HG03060 (cell line): Measurements from ENCODE around the gene TOX3.

Source experiments
- ATAC-seq: cut with Tn5 transposase; IDR thresholded peaks from one replicate; pipeline ENCODE4 v1.9.1; 2021; ENCODE audit warnings: low read depth, moderate number of reproducible peaks; ENCODE audit not compliant: unreplicated experiment

Gene TOX3

DNA sequence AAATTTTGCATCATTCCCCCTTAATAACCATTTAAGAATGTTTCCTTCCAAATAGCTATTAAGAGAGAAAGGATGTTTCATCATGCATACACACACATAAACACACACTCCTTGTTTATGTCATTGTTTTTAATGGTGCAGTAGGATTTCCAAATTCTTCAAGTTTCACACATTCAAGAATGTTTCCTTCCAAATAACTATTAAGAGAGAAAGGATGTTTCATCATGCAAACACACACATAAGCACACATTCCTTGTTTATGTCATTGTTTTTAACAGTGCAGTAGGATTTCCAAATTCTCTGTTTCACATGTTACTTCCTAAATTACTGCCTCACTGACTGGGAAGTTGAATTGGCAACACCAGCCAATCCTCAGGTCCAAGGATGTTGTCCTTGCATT, 7.8 kb downstream of the TOX3 start:
- no peak for ATAC-seq

DNA sequence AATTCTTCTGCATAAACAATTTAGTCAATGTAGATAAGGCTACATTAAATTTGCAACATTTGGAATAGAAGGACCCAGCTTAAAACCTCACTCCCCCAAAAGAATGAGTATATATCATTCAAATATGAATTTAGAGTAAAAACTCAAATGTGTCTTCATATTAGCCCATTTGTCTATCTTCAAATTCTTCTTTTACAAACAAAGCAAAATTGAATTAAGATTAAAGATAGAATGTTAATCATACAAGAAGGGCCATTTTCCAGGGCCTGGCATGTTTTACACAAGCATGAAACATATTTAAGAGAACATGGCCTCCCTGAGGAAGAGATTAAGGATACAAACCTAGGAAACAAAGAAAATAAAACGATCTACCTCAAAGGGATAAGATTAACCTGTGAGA, 8.4 kb downstream of the TOX3 start:
- no peak for ATAC-seq

DNA sequence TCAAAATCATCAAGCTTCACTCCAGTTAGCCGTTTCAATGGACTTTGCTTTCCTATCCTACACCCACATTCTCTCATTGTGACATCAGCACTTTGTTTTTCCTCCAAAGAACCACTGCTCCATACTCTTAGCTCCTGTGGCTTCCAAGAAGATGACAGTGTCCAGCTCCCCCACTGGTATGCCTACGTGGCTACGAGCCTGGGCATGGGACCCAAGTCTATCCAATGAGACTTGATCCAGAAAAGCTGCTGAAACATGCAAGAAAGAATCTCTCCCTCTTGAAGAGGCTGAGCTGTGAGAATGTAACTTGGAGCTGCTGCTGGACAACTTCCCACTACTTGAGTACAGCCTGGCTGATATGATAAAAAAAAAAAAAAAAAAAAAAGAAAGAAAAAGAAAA, 9.4 kb downstream of the TOX3 start:
- no peak for ATAC-seq

DNA sequence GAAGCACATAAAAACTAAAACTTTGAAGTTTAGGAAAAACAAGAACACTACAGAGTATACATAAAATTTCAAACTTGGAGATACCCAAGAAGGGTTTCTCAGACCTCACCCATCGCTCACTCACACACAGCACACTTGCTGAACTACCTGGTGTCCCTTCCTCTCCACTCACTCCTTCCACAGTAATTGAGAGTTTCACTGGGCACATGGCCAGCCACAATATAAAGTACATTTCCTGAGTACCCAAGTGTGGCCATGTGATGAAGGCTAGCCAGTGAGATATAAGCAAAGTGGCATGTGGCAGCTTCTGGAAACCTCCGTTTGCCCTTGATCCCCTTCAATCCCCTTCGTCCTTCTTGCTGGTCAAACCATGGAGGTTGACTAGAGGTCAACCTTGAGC, 11.9 kb downstream of the TOX3 start:
- no peak for ATAC-seq

DNA sequence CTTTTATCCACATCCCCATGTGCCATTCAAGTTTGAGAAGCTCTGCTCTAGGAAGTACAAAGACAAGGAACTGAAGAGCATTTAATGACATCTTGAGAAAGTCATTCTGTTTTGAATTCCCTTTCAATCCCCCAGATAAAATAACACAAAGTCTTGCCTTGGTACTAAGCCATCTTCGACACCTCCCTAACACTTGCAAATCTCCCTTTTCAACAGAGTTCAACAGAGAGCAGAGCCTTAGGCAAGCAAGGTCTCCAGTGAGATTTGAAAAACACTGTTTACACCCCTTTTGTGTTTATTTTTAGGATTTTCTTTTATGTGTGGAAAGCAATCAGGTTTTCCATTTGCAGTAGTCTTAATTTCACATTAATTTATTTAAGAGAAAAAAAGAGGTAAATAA, 13.6 kb downstream of the TOX3 start:
- no peak for ATAC-seq

DNA sequence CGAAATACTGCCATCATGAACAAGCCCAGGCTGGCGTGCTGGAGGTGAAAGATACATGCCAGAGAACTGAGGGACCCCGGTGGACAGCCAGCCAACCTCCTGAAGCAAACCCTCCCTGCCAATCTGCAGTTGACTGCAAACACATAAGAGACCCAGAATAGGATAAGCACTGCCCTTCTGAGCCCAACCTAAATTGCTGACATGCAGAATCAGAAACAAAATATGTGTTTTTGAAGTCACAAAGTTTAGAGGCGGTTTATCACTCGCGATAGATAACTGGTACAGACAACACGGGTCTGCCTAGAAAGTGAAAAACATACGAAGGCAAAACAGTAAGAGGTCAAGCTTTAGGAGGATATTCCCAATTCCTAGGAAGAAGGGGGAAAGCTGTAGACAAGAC, 14.6 kb downstream of the TOX3 start:
- no peak for ATAC-seq

DNA sequence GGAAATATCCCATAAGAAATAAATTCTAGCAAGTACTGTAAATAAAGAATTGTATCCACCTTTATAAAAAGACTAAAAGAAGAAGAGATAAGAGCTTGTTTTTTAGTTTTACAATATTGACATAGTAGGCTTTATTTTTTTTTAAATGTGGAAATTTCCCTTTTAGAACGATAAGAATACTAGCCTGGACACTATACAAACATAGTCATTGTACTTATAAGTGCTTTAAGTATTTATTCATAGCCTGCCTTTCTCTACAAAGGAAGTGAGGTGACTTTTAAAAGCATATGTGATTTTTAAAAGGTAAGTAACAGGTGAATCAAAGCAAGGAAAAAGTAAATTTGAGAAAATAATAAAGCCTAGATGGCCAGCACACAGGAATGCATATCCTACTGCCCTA, 17.7 kb downstream of the TOX3 start:
- ATAC-seq: no peak

DNA sequence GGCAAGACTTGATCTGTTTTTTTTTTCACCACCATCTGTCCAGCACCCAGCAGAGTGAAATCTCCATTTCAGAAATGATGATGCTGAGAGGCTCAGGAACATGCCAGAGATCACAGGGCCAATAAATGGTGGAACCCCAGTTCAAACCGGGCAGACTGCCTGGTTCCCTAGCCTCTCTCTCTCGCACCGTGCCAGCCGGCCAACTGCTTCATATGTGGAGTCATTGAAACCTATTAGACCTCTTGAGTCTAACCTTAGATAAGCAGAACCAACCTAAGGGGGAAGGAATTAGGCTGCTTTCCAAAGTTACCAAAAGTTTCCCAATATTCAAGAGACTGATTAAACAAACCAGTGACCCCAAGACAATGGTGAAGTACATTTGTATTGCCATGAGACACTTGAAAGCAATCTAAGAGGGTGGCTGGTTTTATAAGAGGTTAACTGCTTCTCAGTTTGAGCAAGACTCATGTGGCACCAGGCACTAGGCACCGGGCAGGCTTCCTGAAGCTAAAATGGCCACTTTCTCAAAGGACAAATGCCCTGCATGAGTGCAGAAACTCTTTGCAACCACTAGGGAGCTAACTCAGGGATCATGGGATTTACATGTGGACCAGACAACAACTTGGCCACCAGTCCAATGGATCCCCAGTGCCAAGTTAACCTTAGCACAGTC, 18.4 kb downstream of the TOX3 start:
- no peak for ATAC-seq

DNA sequence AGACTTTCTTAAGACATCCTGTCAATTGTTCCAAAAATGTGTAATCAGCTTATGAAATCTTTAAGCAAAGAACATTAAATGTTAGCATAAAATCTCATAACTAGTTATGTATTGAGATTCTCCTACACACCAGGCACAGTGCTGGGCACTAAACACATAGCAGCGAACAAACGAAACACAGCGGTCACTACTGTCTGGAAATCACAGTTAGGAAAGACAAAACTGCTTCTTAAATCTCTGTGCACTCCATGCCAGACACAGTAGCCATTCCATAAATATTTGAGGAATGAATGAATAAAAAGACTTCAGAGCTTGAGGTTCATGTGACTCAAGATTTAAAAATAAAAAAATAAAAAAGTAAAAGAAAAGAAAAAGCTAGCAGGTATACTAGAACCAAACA, 20.1 kb downstream of the TOX3 start:
- no peak for ATAC-seq

DNA sequence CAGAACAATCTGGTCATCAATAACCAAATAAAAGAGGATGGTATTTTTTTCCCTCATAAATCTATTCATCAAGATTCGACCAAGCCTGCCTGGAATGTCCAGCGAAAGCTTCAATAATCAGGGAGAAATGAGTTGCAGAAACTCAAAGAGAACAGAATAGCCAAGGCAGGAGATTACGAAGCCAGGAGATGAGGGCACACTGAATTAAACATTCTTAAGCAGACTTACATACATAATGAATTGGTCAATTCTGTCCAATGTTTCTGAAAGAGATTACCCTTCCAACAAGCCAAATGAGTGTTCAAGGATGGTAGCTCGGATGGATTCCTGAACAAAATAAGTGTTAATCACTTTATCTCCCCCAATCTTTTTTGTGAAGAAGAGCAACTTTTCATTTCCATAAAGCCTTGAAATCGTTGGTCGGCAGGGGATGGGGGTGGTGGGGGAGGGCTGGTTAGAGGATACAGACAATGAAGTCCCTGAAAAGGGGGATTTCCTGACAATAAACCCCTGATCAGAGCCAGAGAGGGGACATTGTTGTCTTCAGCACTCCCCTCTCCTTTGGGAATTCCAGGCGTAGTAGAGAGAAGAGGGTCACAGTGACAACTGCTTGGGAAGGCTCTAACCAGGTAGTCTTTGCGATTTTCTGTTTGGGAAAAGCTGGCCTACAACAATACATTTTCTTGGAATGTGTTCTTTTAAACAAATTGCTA, 20.7 kb downstream of the TOX3 start:
- no peak for ATAC-seq

DNA sequence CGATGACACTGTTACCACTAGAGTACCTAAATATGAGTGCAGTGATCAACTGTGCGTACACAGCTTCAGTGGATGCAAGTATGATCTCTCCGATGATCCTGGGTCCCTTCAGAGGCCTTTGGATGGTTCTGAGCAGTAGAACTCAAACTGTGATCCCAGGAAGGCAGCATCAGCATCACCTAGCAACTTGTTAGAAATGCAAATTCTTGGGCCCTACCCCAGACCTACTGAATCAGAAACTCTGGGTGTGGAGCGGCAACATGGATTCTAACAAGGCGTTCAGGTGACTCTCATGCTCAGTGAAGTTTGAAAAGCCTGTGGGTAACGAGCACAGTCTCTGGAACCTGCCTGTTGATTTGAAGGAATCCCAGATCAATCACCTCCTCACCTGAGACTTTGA, 25.4 kb downstream of the TOX3 start:
- no peak for ATAC-seq

DNA sequence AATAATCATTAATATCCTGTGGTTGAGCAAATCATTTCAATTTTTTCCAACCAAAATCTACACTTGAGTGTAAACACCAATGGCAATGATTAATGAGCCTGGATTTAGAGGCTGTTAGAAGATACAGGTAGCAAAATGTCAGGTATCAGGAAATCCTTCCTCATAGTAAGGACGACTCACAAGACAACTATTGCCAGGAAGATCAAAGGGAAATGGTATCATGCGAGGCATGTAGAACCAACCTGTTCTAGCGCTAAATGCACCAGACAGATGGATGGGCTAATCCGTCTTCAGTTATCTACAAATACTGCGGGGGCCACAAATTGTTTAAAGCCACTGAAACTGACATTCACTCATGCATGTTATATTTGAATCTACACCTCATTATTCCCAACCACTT, 28.1 kb downstream of the TOX3 start:
- no peak for ATAC-seq

DNA sequence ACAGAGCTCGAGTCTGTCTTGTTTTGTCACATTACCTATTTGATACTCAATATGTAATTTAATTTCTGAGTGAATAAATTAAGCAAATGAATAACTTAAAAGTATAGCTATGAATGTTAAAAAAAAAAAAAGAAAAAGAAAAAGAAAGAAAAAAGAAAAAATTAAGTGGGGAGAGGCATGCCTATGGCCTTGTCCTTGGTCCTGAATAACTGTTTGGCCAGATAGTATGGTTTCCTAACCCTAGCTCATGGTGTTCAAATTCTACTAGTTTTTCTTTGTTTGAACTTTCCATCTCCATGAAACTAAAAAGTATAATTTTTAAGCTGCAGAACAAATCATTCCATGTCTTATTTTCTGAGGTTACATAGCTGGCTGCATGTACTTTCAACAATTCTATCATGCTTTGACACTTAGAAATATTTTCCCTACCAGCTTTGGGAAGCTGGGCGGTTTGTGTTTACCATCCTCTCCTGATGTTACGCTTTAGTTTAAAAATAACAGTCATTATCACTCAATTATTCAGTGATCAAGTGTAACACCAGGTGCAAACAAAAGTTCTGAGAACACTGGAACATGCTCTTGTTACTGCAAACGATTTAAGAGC, 31.8 kb downstream of the TOX3 start:
- no peak for ATAC-seq

DNA sequence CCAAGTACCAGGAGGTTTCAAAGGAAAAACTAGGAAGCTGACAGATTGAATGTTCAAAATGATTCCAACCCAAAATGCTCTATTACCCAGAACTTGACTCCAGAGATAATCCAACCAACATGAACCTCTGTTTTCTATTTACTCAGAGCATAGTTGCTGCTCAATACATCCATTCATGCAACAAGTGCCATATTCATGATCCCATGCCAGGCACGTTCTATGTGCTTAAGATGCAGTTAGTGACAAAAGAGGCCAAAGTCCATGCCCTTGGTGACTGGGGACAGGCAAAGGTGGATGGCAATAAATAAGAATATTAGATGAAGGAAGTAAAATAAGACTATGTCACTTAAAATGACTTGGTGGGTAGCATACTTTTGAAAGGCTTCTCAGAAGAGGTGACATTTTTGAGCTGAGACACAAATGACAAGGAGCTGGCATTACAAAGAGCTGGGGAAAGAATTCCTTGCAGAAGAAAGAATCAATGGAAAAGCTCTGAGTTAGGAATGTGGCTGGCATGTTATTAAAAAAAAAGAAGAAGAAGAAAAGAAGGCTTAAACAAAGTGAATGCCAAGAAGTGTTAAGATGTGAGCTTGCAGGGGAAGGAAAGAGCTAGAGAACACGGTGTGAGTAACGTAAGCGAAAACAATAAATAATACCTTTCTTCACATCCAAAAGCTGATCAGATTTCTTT, 34.5 kb downstream of the TOX3 start:
- no peak for ATAC-seq

DNA sequence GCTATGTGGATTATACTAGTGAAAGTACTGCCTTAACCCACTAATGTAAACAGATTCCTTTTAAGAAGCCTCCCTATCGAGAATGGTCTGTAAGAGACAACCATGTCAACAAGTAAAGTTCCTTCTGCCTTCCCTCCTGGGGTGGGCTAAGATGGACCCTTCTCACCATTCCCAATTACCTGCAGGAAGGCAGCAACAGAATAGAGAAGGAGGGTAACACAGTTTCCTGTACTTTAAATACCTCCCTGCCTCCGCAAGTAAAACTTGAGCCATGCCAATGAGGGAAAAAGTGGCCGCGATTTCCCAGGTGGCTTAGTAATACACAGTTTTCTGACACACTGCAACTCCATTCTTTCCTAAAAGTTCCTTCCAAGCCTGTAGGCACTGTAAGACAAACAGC, 45.2 kb downstream of the TOX3 start:
- ATAC-seq: no peak

DNA sequence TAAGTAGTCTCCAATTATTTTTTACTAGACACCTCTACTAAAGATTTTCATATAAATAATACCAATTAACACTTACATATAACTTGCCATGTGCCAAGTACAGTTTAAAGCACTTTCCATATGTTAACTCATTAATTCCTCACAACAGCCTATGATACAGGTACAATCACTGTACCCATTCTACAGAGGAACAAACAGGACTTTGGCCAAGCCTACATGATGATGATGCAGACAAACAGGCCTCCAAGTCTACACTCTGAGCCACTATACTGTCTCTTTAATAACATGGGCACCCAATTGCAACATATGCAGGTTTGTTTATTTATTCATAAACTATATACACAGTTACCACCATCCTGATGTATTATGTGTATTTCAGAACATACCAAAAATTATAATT, 46.0 kb downstream of the TOX3 start:
- ATAC-seq: no peak

DNA sequence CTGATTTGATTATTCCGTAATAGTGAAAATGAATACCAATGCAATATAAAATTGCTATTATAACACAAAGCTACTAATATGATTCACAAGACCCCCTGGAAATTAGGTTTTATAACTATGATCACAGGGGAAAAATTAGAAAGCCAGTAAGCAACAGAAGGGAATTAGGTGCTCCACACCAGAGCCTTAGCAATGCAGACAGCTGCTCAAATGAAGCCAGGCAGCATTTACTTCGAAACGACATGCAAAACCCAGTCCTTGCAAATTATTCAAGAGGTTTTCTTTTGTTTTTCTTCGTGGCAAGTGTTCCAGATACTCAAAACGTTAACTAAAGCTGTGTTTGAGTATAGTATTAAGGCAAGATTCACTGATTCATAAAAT, 47.9 kb downstream of the TOX3 start:
- ATAC-seq: no peak

DNA sequence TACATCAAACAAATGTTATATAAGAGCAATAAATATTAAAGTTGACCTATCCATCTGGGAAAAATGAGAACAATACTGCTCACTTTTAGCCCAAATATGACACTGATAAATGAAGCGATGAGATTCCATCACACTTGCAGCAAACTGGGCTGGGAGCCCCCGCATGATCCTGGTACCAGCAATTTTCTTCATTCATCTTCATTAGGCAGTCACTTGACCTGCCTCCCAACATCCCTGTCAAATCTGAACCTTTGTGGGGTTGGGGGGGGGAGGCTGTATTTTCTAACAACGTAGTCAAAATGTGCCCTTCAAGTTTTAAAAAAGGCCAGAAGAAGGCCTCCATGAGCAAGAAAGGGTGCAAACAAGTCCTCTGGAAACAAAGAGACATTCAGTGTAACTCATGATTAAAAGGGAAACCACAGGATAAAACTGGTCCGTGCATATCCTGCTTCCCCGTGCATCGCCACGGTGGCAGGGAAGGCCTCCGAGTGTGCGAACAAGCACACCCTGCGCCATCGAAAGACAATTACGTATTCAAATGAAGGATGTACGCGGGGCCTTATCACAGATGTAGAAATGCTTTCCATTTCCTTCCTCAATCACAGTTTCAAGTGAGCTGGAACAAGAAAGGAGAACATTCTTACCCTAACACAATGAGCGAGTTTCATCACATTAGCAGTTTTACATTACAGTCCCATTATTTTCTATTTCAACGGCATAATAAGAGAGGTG, 48.4 kb downstream of the TOX3 start:
- no peak for ATAC-seq

DNA sequence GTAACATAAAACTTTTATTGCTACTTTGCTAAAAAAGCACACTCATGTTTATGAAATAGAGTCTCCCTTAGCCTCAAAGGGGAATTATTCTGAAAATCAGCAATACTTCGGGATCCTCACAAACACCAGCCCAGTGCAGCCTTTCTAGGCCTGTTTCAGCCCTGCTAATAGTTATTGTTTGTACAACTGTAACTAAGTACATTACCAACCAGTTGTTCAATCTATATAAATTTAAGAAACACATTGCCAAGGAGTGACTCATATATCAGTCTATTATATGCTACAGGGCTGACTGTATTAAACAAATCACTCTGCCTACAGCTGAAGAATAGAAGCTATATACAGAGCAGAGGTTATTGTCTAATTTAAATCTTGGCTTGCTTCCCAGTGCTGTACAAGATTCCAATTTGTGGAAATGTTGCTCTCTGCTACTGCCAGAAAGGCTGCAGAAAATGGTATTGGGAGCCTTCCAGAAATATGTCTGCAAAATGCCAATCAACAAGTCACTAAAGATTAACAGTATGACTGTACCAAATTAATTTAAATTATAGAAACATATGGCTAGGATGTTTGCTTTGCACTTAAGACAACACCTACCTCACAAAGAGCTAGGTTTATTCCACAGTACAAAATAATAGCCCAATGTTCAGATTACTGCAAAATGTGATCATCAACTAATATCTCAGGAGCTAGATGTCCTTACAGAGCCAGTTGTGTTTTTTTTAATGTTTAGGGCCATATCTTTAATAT, 49.7 kb downstream of the TOX3 start:
- ATAC-seq: no peak
